ENCODE measurements around the gene NIF3L1. TPM values are rescaled to one million over a fixed set of nuclear protein-coding genes. Genes with fewer than 3 reads are reported as not detected.

The NIF3L1 gene
- total RNA-seq, 1 experiment from 2014 or later = 45.6 TPM

GRCh38 chr2:200871151-200871550 lies 18.0 kb upstream of the NIF3L1 start:
- Histone ChIP-seq H3K4me2 (no peak overlapping the region), H3K9me3 (ENCODE audit: insufficient read depth, low read depth) (no peaks in the 10 kb centered on the region), H3K4me1 (replicated peaks; ENCODE audit: insufficient read depth) (no peaks in the 10 kb centered on the region), H3K27me3 (ENCODE audit: insufficient read depth, low read depth) (no peaks in the 10 kb centered on the region), H3K9me2 (ENCODE audit: insufficient read depth) (no peaks in the 10 kb centered on the region), H3K4me3 (no peak overlapping the region), H4K20me1 (ENCODE audit: insufficient read depth) (no peaks in the 10 kb centered on the region), H3F3A (ENCODE audit: insufficient read depth, low read depth) (peaks cover 14% of the 10 kb centered on the region; the same call in 1 of the 2 replicates), H3K36me3 (ENCODE audit: low read depth) (peaks cover 21% of the 10 kb centered on the region; the same call in 1 of the 2 replicates), H3K27ac (no peak overlapping the region), H3K79me2 (ENCODE audit: low read depth) (no peaks in the 10 kb centered on the region), H2AFZ (no peak overlapping the region)
- DNase-seq = no peak
- TF ChIP-seq, protein P1, sequence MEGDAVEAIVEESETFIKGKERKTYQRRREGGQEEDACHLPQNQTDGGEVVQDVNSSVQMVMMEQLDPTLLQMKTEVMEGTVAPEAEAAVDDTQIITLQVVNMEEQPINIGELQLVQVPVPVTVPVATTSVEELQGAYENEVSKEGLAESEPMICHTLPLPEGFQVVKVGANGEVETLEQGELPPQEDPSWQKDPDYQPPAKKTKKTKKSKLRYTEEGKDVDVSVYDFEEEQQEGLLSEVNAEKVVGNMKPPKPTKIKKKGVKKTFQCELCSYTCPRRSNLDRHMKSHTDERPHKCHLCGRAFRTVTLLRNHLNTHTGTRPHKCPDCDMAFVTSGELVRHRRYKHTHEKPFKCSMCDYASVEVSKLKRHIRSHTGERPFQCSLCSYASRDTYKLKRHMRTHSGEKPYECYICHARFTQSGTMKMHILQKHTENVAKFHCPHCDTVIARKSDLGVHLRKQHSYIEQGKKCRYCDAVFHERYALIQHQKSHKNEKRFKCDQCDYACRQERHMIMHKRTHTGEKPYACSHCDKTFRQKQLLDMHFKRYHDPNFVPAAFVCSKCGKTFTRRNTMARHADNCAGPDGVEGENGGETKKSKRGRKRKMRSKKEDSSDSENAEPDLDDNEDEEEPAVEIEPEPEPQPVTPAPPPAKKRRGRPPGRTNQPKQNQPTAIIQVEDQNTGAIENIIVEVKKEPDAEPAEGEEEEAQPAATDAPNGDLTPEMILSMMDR (conservative IDR thresholded peaks at IDR 0.05) = no peak
- TF ChIP-seq EZH2 (IDR thresholded peaks at IDR 0.05; ENCODE audit: low read depth) = no peak
- ChIA-PET CTCF (no interaction called here), POLR2A (ENCODE audit: unreplicated experiment) (no interaction called here)
- no TSS peak for BruUV-seq (replicated peaks)
- intact Hi-C loops (cut with micrococcal nuclease; ENCODE audit: unreplicated experiment) = no loop called here

DNA sequence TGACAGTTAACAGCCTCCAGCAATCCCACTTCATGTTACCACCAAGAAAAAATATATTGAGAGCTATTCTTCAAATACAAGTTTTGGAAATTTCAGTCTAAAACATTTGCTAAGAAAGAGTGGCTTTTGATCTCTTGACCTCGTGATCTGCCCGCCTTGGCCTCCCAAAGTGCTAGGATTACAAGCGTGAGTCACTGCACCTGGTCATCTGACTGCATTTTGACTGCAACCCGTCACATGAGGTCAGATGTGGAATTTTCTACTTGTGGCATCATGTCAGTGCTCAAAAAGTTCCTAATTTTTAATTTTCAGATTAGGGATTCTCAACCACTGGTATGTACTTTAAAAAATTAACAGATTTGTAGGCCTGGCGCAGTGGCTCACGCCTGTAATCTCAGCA lies 15.6 kb upstream of the NIF3L1 start:
- no peak for DNase-seq
- Histone ChIP-seq H3K4me2 (no peak overlapping the region), H3K4me3 (no peak overlapping the region), H3K27me3 (ENCODE audit: insufficient read depth, low read depth) (no peaks in the 10 kb centered on the region), H3K79me2 (ENCODE audit: low read depth) (no peaks in the 10 kb centered on the region), H3K4me1 (replicated peaks; ENCODE audit: insufficient read depth) (no peaks in the 10 kb centered on the region), H3K9me3 (ENCODE audit: insufficient read depth, low read depth) (no peaks in the 10 kb centered on the region), H3K9me2 (ENCODE audit: insufficient read depth) (no peaks in the 10 kb centered on the region), H3F3A (ENCODE audit: insufficient read depth, low read depth) (no peaks in the 10 kb centered on the region; the same call in 1 of the 2 replicates), H2AFZ (no peak overlapping the region), H3K27ac (no peak overlapping the region), H4K20me1 (ENCODE audit: insufficient read depth) (no peaks in the 10 kb centered on the region), H3K36me3 (ENCODE audit: low read depth) (peaks cover 36% of the 10 kb centered on the region; the same call in 1 of the 2 replicates)
- intact Hi-C loops (cut with micrococcal nuclease; ENCODE audit: unreplicated experiment) = no loop called here
- POLR2A ChIA-PET (ENCODE audit: unreplicated experiment) = no interaction called here
- BruUV-seq (replicated peaks) = no TSS peak
- CTCF ChIA-PET = interaction anchor here (0.7 kb wide), 1 partner anchor 804 kb away, joined by 9 read pairs; no protein-coding TSS in a partner anchor
- TF ChIP-seq, protein P1 (conservative IDR thresholded peaks at IDR 0.05) = no peak
- no peak for TF ChIP-seq EZH2 (IDR thresholded peaks at IDR 0.05; ENCODE audit: low read depth)

DNA sequence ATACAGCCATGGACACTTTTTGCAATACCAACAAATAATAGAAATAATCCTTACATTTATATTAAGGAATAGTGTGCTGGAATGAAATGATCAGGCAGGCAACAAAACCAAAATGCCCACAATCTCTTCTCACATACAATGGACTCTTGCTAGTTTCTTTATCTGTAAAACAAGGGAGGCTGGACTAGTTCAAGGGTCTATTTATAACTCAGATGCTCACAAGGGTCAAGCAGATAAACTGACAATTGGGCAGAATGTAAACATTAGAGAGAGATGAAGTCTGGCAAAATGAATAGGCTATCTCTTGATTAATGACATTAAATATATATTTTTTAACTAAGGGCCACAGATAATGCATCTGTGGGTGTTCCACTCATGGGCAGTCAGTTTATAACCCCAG lies 11.7 kb upstream of the NIF3L1 start:
- TF ChIP-seq, protein P1 (conservative IDR thresholded peaks at IDR 0.05) = no peak
- no peak for TF ChIP-seq EZH2 (IDR thresholded peaks at IDR 0.05; ENCODE audit: low read depth)
- no peaks in the 10 kb centered on the region for H3K4me1 ChIP-seq (replicated peaks; ENCODE audit: insufficient read depth)
- no peaks in the 10 kb centered on the region for H3K27me3 ChIP-seq (ENCODE audit: insufficient read depth, low read depth)
- BruUV-seq (replicated peaks) = no TSS peak
- H3K4me2 ChIP-seq = no peak overlapping the region
- H3K36me3 ChIP-seq (ENCODE audit: low read depth) = peaks cover 49% of the 10 kb centered on the region; the same call in 1 of the 2 replicates
- H3K9me3 ChIP-seq (ENCODE audit: insufficient read depth, low read depth) = no peaks in the 10 kb centered on the region
- intact Hi-C loops (cut with micrococcal nuclease; ENCODE audit: unreplicated experiment) = no loop called here
- no peaks in the 10 kb centered on the region for H4K20me1 ChIP-seq (ENCODE audit: insufficient read depth)
- H2AFZ ChIP-seq = no peak overlapping the region
- DNase-seq = no peak
- ChIA-PET POLR2A (ENCODE audit: unreplicated experiment) (interaction anchor here (0.7 kb wide), 1 partner anchor 14 kb away, joined by 3 read pairs; no protein-coding TSS in a partner anchor), CTCF (no interaction called here)
- H3K4me3 ChIP-seq = no peak overlapping the region
- H3K9me2 ChIP-seq (ENCODE audit: insufficient read depth) = no peaks in the 10 kb centered on the region
- H3K79me2 ChIP-seq (ENCODE audit: low read depth) = no peaks in the 10 kb centered on the region
- H3K27ac ChIP-seq = no peak overlapping the region
- H3F3A ChIP-seq (ENCODE audit: insufficient read depth, low read depth) = no peaks in the 10 kb centered on the region; the same call in 1 of the 2 replicates
